Activated T-helper 2 cell treated with anti-CD3 and anti-CD28 coated beads, Interferon-gamma antibody, Interleukin-2, Interleukin-4, amounts not matched to agents 10 μg/mL and 5 μg/mL and 100 μg/mL, durations not matched to agents 14 hours and 24 hours and 36 hours (primary cell): ENCODE results near the gene TSPAN11. TPM values are rescaled to one million over a fixed set of nuclear protein-coding genes. Genes with fewer than 3 reads are reported as not detected.

Source experiments
- DNase-seq: peaks from one replicate; pipeline ENCODE4 v3.0.0; 2021; ENCODE audit warnings: low spot score
- H3K27ac Mint-ChIP-seq: one replicate; pipeline ENCODE4 v1.8.0; 2021; ENCODE audit warnings: mixed read lengths
- H3K27me3 Mint-ChIP-seq: one replicate; pipeline ENCODE4 v1.8.0; 2021; ENCODE audit warnings: low read depth, mixed read lengths
- H3K36me3 Mint-ChIP-seq: one replicate; pipeline ENCODE4 v1.8.0; 2021; ENCODE audit warnings: low read depth, mixed read lengths
- H3K4me1 Mint-ChIP-seq: one replicate; pipeline ENCODE4 v1.8.0; 2021; ENCODE audit warnings: low read depth, mixed read lengths
- H3K4me3 Mint-ChIP-seq: one replicate; pipeline ENCODE4 v1.8.0; 2021; ENCODE audit warnings: low read depth, mild to moderate bottlenecking, moderate library complexity, mixed read lengths
- H3K9me3 Mint-ChIP-seq: one replicate; pipeline ENCODE4 v1.8.0; 2021; ENCODE audit warnings: mixed read lengths
- intact Hi-C: fragments of 100-400 bp; cut with micrococcal nuclease; formaldehyde crosslinking; loops from one replicate; pipeline ENCODE4 v1.15.1; 2023
- total RNA-seq: library from RNA; stranded (reverse); gene quantifications from 2 replicates; pipeline ENCODE4 v1.2.3, GENCODE V29; 2022

TSPAN11 gene
- total RNA-seq, 1 donor from 2014 or later = not detected

DNA sequence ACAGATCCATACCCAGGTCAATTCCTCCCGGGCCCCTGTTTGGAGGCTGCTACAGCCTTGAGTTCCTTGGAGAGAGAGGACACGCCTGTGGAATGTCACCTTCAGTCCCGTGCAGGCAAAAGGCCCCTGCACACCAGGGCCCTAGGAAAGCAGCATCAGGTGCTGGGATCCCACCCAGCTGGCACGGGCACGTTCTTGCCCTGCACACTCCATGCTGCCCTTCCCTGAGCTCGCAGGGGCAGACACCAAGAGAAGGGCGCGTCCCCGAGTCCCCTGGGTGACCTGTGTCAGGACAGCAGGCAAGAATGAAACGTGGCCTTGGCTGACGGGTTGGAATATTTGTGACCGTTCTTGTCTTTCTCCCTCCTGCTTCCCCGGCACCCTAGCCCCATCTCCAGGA is 67.7 kb downstream of the TSPAN11 start:
- intact Hi-C loops = no loop called here
- no peaks in the 10 kb centered on the region for H3K9me3 Mint-ChIP-seq
- DNase-seq = no peak
- no peaks in the 10 kb centered on the region for H3K36me3 Mint-ChIP-seq
- H3K27ac Mint-ChIP-seq = no peak overlapping the region
- no peak overlapping the region for H3K4me3 Mint-ChIP-seq
- H3K27me3 Mint-ChIP-seq = no peaks in the 10 kb centered on the region
- no peaks in the 10 kb centered on the region for H3K4me1 Mint-ChIP-seq

GRCh38 chr12:30996255-30996654 is 69.7 kb downstream of the TSPAN11 start:
- Mint-ChIP-seq H3K36me3 (no peaks in the 10 kb centered on the region), H3K4me1 (no peaks in the 10 kb centered on the region), H3K27ac (no peak overlapping the region), H3K4me3 (no peak overlapping the region), H3K27me3 (no peaks in the 10 kb centered on the region), H3K9me3 (no peaks in the 10 kb centered on the region)
- intact Hi-C loops = no loop called here
- DNase-seq = no peak

DNA sequence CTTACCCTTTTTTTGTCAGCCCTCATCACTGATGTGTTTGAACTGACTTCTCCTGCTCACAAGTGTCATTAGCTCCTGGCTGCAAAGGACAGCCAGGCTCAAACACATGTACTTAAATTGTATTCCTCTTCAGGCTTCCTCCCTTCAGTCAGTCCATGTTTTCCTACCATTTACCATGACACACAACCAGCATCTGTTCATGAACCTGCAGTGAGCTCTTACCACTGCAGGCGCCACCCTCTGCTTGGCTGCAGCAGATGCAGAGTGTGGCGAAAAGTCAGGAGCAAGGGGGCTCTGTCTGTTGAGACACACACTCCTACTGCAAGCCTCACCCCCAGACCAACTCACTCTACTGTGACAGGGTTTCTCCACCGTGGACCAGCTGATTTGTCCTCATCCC is 70.2 kb downstream of the TSPAN11 start:
- Mint-ChIP-seq H3K36me3 (no peaks in the 10 kb centered on the region), H3K27me3 (no peaks in the 10 kb centered on the region), H3K27ac (no peak overlapping the region), H3K9me3 (no peaks in the 10 kb centered on the region), H3K4me3 (no peak overlapping the region), H3K4me1 (no peaks in the 10 kb centered on the region)
- intact Hi-C loops = no loop called here
- no peak for DNase-seq

DNA sequence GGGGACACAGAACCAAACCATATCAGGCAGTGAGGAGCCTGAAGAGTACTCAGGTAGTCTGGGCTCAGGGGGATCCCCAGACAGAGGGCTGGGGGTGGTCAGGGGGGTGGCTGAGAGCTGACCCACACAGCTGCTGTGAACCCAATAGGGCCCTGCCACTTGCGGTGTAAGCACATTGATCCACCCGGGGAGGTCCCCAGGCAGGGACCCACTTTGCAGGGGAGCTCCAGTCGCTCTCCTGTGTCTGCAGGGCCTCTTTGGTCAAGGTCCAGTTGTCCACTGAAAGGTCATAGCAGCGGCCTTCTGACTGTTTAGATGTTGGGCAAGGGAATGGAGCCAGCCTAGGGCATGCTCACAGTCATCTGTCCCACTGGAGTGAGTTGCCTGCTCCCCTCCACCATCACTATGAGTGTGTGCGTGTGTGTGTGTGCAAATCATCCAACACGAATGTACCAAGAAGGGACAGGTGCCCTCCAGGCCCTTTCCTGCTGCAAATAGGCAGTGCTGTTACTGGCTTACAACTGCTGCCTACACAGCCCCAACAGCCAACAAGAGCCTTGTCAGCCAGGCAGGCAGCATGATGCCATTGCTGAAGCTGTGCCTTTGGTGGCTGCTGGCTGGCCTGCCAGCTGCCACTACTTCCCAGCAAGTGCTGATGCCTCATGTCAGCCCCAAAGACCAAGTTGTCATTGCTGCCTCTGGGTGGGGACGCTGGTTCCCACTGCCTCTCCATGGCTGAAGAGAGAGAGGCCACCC is 71.3 kb downstream of the TSPAN11 start:
- Mint-ChIP-seq H3K4me1 (no peaks in the 10 kb centered on the region), H3K27me3 (no peaks in the 10 kb centered on the region), H3K36me3 (no peaks in the 10 kb centered on the region), H3K9me3 (no peaks in the 10 kb centered on the region), H3K4me3 (no peak overlapping the region), H3K27ac (no peak overlapping the region)
- intact Hi-C loops = no loop called here
- no peak for DNase-seq

- no peaks in the 10 kb centered on the region for H3K27me3 Mint-ChIP-seq
- no peak overlapping the region for H3K27ac Mint-ChIP-seq
- no peaks in the 10 kb centered on the region for H3K9me3 Mint-ChIP-seq
- no peaks in the 10 kb centered on the region for H3K4me1 Mint-ChIP-seq
- no peak overlapping the region for H3K4me3 Mint-ChIP-seq
- H3K36me3 Mint-ChIP-seq = no peaks in the 10 kb centered on the region
- intact Hi-C loops = no loop called here
- no peak for DNase-seq
These were observed 72.5 kb downstream of the TSPAN11 start for GRCh38 chr12:30999011-30999410.

DNA sequence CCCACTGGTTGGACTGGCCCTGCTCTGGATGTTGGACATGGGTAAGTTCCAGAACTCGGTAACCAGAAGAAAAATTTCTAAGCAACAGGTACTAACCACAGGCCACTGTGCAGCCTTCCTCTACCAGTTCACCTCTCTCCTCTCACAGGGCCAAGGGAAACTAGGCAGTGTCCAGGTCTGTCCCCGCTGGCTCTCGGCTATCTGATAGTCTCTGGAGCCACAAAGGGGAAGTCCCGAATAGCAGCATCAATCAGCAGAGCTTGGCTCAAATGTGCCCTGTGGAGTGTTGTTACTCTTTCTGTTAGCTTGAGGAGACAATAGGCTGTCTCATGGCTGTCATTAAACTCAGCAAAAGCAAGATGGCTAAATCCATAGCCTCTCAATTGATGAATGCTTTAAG is 73.2 kb downstream of the TSPAN11 start:
- Mint-ChIP-seq H3K4me3 (no peak overlapping the region), H3K36me3 (no peaks in the 10 kb centered on the region), H3K9me3 (no peaks in the 10 kb centered on the region), H3K4me1 (no peaks in the 10 kb centered on the region), H3K27ac (no peak overlapping the region), H3K27me3 (no peaks in the 10 kb centered on the region)
- no peak for DNase-seq
- intact Hi-C loops = no loop called here

DNA sequence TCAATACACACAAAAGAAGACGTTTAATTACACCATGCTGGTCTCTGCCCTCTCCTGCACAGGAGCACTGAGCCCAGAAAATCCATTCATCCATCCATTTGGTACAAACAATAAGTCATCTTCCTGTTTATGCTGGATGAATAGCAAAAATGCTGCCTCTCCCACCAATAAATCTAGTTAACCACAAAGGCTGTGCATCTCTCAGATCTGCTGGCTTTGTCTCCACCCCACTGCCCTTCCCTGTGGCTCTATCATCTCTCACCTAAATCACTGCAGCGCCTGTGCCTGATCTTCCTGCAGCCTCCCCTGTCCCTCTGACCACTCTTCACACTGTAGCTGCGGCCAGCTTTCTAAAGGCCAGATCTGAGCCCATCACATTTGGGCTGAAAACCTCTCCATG is 74.2 kb downstream of the TSPAN11 start:
- H3K9me3 Mint-ChIP-seq = no peaks in the 10 kb centered on the region
- no peaks in the 10 kb centered on the region for H3K27me3 Mint-ChIP-seq
- H3K4me3 Mint-ChIP-seq = no peak overlapping the region
- no peaks in the 10 kb centered on the region for H3K36me3 Mint-ChIP-seq
- intact Hi-C loops = no loop called here
- H3K4me1 Mint-ChIP-seq = no peaks in the 10 kb centered on the region
- no peak overlapping the region for H3K27ac Mint-ChIP-seq
- no peak for DNase-seq

DNA sequence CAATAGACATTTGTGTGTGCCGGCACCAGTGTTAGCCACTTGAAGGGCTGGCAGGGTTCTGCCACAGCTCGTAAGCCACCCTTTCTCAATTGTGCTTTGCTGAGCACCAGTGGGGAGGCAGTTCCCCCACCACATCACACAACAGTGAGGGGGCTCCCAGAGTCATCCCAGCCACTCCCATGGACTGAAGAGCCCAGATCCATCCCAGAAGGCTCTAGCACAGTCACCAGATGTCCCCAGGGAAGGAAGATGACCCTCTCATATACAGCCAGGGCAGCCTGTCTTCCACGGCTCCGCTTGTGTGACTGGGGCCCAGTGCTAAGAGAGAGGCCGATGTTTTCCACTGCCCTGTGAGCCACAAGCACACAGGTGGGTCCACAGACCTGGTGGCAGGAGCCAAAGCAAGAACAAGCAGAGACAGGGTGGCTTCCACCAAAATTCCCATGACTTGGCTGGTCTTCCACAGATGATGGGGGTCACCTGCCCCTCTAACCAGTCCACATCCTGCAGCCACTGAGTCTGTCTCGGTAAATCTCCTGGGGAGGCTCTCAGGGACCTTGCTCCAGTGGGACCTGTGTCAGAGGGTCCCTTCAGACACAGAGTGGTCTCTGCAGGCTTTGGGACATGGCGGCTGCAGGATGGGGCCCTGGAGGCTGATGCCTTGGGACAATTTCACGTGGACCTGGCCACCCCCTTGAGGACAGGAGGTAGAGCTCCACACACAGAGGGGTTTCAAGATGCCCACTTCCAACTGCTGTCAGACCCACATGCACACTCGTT is 75.2 kb downstream of the TSPAN11 start:
- no peak overlapping the region for H3K4me3 Mint-ChIP-seq
- intact Hi-C loops = no loop called here

DNA sequence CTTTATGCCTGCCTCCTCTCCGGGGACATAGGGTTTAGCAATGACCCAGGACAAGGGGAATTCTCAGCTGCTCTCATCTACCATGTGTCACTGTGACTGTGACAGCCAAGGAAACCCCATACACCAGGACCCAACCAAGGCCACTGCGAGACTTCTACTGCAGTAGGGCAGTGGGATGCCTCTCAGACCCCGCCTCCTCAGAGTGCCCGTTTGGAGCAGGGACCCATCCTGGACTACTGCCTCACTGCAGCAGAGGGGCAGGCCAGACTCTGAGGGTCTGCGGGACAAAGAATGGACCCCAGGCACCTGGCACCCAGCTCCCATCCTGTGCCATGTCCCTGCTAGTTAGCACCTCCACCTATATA is 75.8 kb downstream of the TSPAN11 start:
- no peaks in the 10 kb centered on the region for H3K36me3 Mint-ChIP-seq
- intact Hi-C loops = no loop called here
- no peaks in the 10 kb centered on the region for H3K27me3 Mint-ChIP-seq
- H3K27ac Mint-ChIP-seq = no peak overlapping the region
- no peak overlapping the region for H3K4me3 Mint-ChIP-seq
- H3K9me3 Mint-ChIP-seq = no peaks in the 10 kb centered on the region
- no peak for DNase-seq
- no peaks in the 10 kb centered on the region for H3K4me1 Mint-ChIP-seq

More for the DNA sequence above, 75.2 kb downstream of the TSPAN11 start:
- no peaks in the 10 kb centered on the region for H3K9me3 Mint-ChIP-seq
- DNase-seq = no peak
- H3K27ac Mint-ChIP-seq = no peak overlapping the region
- H3K4me1 Mint-ChIP-seq = no peaks in the 10 kb centered on the region
- H3K27me3 Mint-ChIP-seq = no peaks in the 10 kb centered on the region
- H3K36me3 Mint-ChIP-seq = no peaks in the 10 kb centered on the region

- Mint-ChIP-seq H3K27me3 (no peaks in the 10 kb centered on the region), H3K36me3 (no peaks in the 10 kb centered on the region)
These were observed 76.5 kb downstream of the TSPAN11 start for GRCh38 chr12:31002999-31003398.

GRCh38 chr12:31003861-31004640 is 77.5 kb downstream of the TSPAN11 start:
- Mint-ChIP-seq H3K27me3 (no peaks in the 10 kb centered on the region), H3K4me1 (no peaks in the 10 kb centered on the region), H3K36me3 (no peaks in the 10 kb centered on the region), H3K27ac (no peak overlapping the region), H3K4me3 (no peak overlapping the region), H3K9me3 (no peaks in the 10 kb centered on the region)
- DNase-seq = no peak
- intact Hi-C loops = no loop called here

More at GRCh38 chr12:31002999-31003398, 76.5 kb downstream of the TSPAN11 start:
- Mint-ChIP-seq H3K9me3 (no peaks in the 10 kb centered on the region), H3K4me1 (no peaks in the 10 kb centered on the region), H3K4me3 (no peak overlapping the region), H3K27ac (no peak overlapping the region)
- no peak for DNase-seq
- intact Hi-C loops = no loop called here

- H3K27ac Mint-ChIP-seq = no peak overlapping the region
- no peaks in the 10 kb centered on the region for H3K9me3 Mint-ChIP-seq
- H3K27me3 Mint-ChIP-seq = no peaks in the 10 kb centered on the region
- no peaks in the 10 kb centered on the region for H3K4me1 Mint-ChIP-seq
- no peaks in the 10 kb centered on the region for H3K36me3 Mint-ChIP-seq
- no peak for DNase-seq
- intact Hi-C loops = no loop called here
- H3K4me3 Mint-ChIP-seq = no peak overlapping the region
These were observed 78.1 kb downstream of the TSPAN11 start for GRCh38 chr12:31004666-31005065.
